HCT116 (cell line): Measurements from ENCODE around the gene TLX1.

ENCODE experiments used
- ATF3 ChIP-seq: IDR thresholded peaks from 2 replicates; pipeline ENCODE4 v1.6.1; 2012
- CTCF ChIP-seq, 3 experiments: fragments of 200-600 bp in 1 of 3; sonication (generic) in 1 of 3; IDR thresholded peaks in 2 of 3; conservative IDR thresholded peaks in 1 of 3; 2 replicates each; pipeline ENCODE4 v1.5.1; 2012 to 2017; ENCODE audit warnings: low read depth in 2 of 3, low read length in 2 of 3, antibody characterized with exemption in 1 of 3, borderline replicate concordance in 1 of 3, control low read depth in 1 of 3, mild to moderate bottlenecking in 1 of 3, mixed read lengths in 1 of 3, mixed run types in 1 of 3, moderate library complexity in 1 of 3; ENCODE audit not compliant: insufficient read depth in 1 of 3
- EZH2 ChIP-seq: fragments of 200-600 bp; sonication (generic); IDR thresholded peaks from 2 replicates; pipeline ENCODE4 v1.6.1; 2017; ENCODE audit warnings: antibody characterized with exemption, mixed run types
- MAX ChIP-seq: IDR thresholded peaks from 2 replicates; pipeline ENCODE4 v1.6.1; 2012
- POLR2A ChIP-seq: IDR thresholded peaks from 2 replicates; pipeline ENCODE4 v1.7.0; 2011; ENCODE audit warnings: borderline replicate concordance; ENCODE audit not compliant: insufficient read depth, insufficient read length; ENCODE audit errors: extremely low read depth
- YY1 ChIP-seq: IDR thresholded peaks from 2 replicates; pipeline ENCODE4 v1.6.1; 2011; ENCODE audit warnings: low read length, low read depth, moderate library complexity, mild to moderate bottlenecking; ENCODE audit not compliant: insufficient replicate concordance; ENCODE audit errors: extremely low read depth

- TF ChIP-seq MAX: no peak
- TF ChIP-seq POLR2A: no peak
- TF ChIP-seq EZH2: no peak
- no peak for TF ChIP-seq ATF3
- no peak for TF ChIP-seq YY1
- TF ChIP-seq CTCF (IDR thresholded peaks at IDR 0.05 in 2 of 3, conservative IDR thresholded peaks at IDR 0.05 in 1 of 3; ENCODE audit: borderline replicate concordance in 1 of 3, insufficient read depth in 1 of 3, low read depth in 2 of 3, low read length in 2 of 3): no peak
Measured at GRCh38 chr10:101096378-101096777, 34.7 kb upstream of the TLX1 start.
